Liver (tissue), 9 donors: ENCODE measurements around the gene TLR9. TPM values are rescaled to one million over a fixed set of nuclear protein-coding genes. Genes with fewer than 3 reads are reported as not detected.

Source experiments
- DNase-seq: peaks from one replicate; pipeline ENCODE4 v3.0.0-alpha.2; 2017; ENCODE audit warnings: low spot score
- H3K27ac ChIP-seq, 2 donors: one replicate each; pipeline ENCODE4 v1.7.0; 2013; ENCODE audit warnings: inconsistent platforms in 2 of 2, low read length in 2 of 2, control low read depth in 1 of 2, low read depth in 1 of 2, mild to moderate bottlenecking in 1 of 2
- H3K27me3 ChIP-seq, 4 donors: one replicate each; pipeline versions ENCODE4 v1.6.1 to v1.7.0; 2013; ENCODE audit warnings: low read length in 3 of 4, inconsistent platforms in 1 of 4, mild to moderate bottlenecking in 1 of 4, moderate library complexity in 1 of 4; ENCODE audit not compliant: control insufficient read depth in 4 of 4, insufficient read depth in 4 of 4
- H3K36me3 ChIP-seq, 4 donors: one replicate each; pipeline versions ENCODE4 v1.6.1 to v1.7.0; 2013; ENCODE audit warnings: low read length in 3 of 4, mild to moderate bottlenecking in 3 of 4, low read depth in 1 of 4, moderate library complexity in 1 of 4; ENCODE audit not compliant: control insufficient read depth in 4 of 4, insufficient read depth in 3 of 4
- H3K4me1 ChIP-seq, 4 donors: one replicate each; pipeline versions ENCODE4 v1.6.1 to v1.7.0; 2013; ENCODE audit warnings: low read length in 3 of 4, mild to moderate bottlenecking in 3 of 4, moderate library complexity in 1 of 4; ENCODE audit not compliant: control insufficient read depth in 4 of 4, insufficient read depth in 4 of 4
- H3K4me3 ChIP-seq, 3 donors: one replicate each; pipeline versions ENCODE4 v1.6.1 to v1.7.0; 2013; ENCODE audit warnings: low read length in 3 of 3, control low read depth in 1 of 3, low read depth in 1 of 3, mild to moderate bottlenecking in 1 of 3
- H3K9ac ChIP-seq, 2 donors: one replicate each; pipeline ENCODE4 v1.7.0; 2013; ENCODE audit warnings: low read length in 2 of 2, mild to moderate bottlenecking in 2 of 2, moderate library complexity in 2 of 2, control low read depth in 1 of 2, low read depth in 1 of 2
- H3K9me3 ChIP-seq, 4 donors: one replicate each; pipeline versions ENCODE4 v1.6.1 to v1.7.0; 2013; ENCODE audit warnings: low read length in 3 of 4; ENCODE audit not compliant: control insufficient read depth in 4 of 4
- CTCF ChIP-seq: fragments of 150-350 bp; IDR thresholded peaks from 2 replicates; pipeline ENCODE4 v1.5.1; 2017; ENCODE audit warnings: improper control_type of control experiment, low read depth, low read length; ENCODE audit not compliant: missing input control
- EGR1 ChIP-seq, 2 donors: IDR thresholded peaks; 2 replicates each; pipeline ENCODE4 v1.6.1; 2016 to 2018; ENCODE audit warnings: antibody characterized with exemption in 2 of 2, low read depth in 2 of 2
- FOXA1 ChIP-seq: IDR thresholded peaks from 2 replicates; pipeline ENCODE4 v1.6.1; 2016; ENCODE audit warnings: antibody characterized with exemption
- FOXA2 ChIP-seq: IDR thresholded peaks from 2 replicates; pipeline ENCODE4 v1.6.1; 2016; ENCODE audit warnings: antibody characterized with exemption
- GABPA ChIP-seq, 2 donors: IDR thresholded peaks in 1 of 2; conservative IDR thresholded peaks in 1 of 2; 2 replicates each; pipeline ENCODE4 v1.6.1; 2016; ENCODE audit warnings: antibody characterized with exemption in 2 of 2, mild to moderate bottlenecking in 1 of 2, moderate library complexity in 1 of 2
- HNF4A ChIP-seq, 2 donors: conservative IDR thresholded peaks; 2 replicates each; pipeline ENCODE4 v1.6.1; 2016; ENCODE audit warnings: antibody characterized with exemption in 2 of 2, mild to moderate bottlenecking in 2 of 2
- HNF4G ChIP-seq: IDR thresholded peaks from 2 replicates; pipeline ENCODE4 v1.6.1; 2016; ENCODE audit warnings: antibody characterized with exemption
- JUND ChIP-seq, 2 donors: IDR thresholded peaks; 2 replicates each; pipeline ENCODE4 v1.6.1; 2016; ENCODE audit warnings: antibody characterized with exemption in 2 of 2
- MAX ChIP-seq: IDR thresholded peaks from 2 replicates; pipeline ENCODE4 v1.6.1; 2016; ENCODE audit warnings: antibody characterized with exemption
- NR2F2 ChIP-seq: IDR thresholded peaks from 2 replicates; pipeline ENCODE4 v1.6.1; 2016; ENCODE audit warnings: antibody characterized with exemption
- RAD21 ChIP-seq, 2 donors: IDR thresholded peaks; 2 replicates each; pipeline ENCODE4 v1.6.1; 2016; ENCODE audit warnings: antibody characterized with exemption in 2 of 2, mild to moderate bottlenecking in 2 of 2
- RXRA ChIP-seq, 2 donors: IDR thresholded peaks; 2 replicates each; pipeline ENCODE4 v1.6.1; 2017 to 2018; ENCODE audit warnings: antibody characterized with exemption in 2 of 2, mild to moderate bottlenecking in 1 of 2
- SP1 ChIP-seq: IDR thresholded peaks from 2 replicates; pipeline ENCODE4 v1.6.1; 2018; ENCODE audit warnings: antibody characterized with exemption, mild to moderate bottlenecking
- YY1 ChIP-seq: IDR thresholded peaks from 2 replicates; pipeline ENCODE4 v1.6.1; 2016; ENCODE audit warnings: antibody characterized with exemption, mild to moderate bottlenecking
- WGBS: extraction: QIAGEN DNeasy Blood & Tissue Kit; methylation state at CpG from one replicate; pipeline ENCODE4 v1.1.7; 2013; 5-methylcytosine and 5-hydroxymethylcytosine counted together
- polyA plus RNA-seq, 2 donors: library from polyadenylated mRNA; stranded (reverse) in 1 of 2; unstranded in 1 of 2; fragments of 200-250 nt in 1 of 2; fragments of >200 nt in 1 of 2; fragmentation: Nextera tagmentation in 1 of 2; extraction: Ambion mirVana in 1 of 2; gene quantifications; one replicate each; pipeline versions ENCODE4 v1.2.1 to v1.2.3, GENCODE V29; 2013 to 2015
- total RNA-seq, 2 donors: library from RNA; depleted of rRNA; stranded (reverse); fragments of >200 nt; gene quantifications; one replicate each; pipeline ENCODE4 v1.2.3, GENCODE V29; 2014
- TF ChIP-seq, protein P1 (sequence below): IDR thresholded peaks from 2 replicates; pipeline ENCODE4 v1.6.1; 2016; ENCODE audit warnings: antibody characterized with exemption
- TF ChIP-seq, protein P2 (sequence below): IDR thresholded peaks from 2 replicates; pipeline ENCODE4 v1.6.1; 2016; ENCODE audit warnings: antibody characterized with exemption, mild to moderate bottlenecking
- TF ChIP-seq, protein P3 (sequence below): IDR thresholded peaks from 2 replicates; pipeline ENCODE4 v1.6.1; 2016; ENCODE audit warnings: antibody characterized with exemption
- donor health status: healthy.
- donor health status: healthy.
- donor health status: healthy.
- donor health status: healthy.
- donor health status: healthy.

Gene TLR9
- total and polyA plus RNA-seq, 4 donors, result 0.02 TPM; not detected in 3

DNA sequence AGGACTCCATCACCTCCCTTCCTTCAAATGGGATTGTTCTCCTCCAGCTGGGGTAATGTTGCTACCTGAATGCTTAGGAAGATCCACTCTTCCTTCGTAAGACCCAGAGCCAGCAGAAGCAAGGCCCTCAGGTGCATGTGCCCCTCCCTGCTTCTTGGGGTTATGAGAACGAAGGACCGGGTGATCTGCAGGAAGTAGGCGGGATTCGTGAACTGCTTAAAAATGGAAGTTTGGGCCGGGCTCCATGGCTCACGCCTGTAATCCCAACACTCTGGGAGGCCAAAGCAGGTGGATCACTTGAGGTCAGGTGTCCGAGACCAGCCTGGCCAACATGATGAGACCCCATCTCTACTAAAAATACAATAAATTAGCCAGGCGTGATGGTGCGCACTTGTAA, 8.0 kb downstream of the TLR9 start:
- no peaks in the 10 kb centered on the region for H3K9me3 ChIP-seq
- peak overlapping the region; percentile 75 to 78 for H3K27ac ChIP-seq
- H3K27me3 ChIP-seq, result no peaks in the 10 kb centered on the region
- no peak overlapping the region for H3K9ac ChIP-seq
- no peak overlapping the region for H3K4me3 ChIP-seq
- peaks cover 0 to 34% (median 16%) of the 10 kb centered on the region in 4 donors for H3K4me1 ChIP-seq
- peaks cover 12 to 33% (median 29%) of the 10 kb centered on the region in 4 donors for H3K36me3 ChIP-seq
- TF ChIP-seq, protein P1, sequence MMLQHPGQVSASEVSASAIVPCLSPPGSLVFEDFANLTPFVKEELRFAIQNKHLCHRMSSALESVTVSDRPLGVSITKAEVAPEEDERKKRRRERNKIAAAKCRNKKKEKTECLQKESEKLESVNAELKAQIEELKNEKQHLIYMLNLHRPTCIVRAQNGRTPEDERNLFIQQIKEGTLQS, result no peak
- TF ChIP-seq SP1, result no peak
- TF ChIP-seq NR2F2, result no peak
- TF ChIP-seq EGR1 (IDR thresholded peaks at IDR 0.05; ENCODE audit: low read depth in 2 of 2), result no peak
- TF ChIP-seq FOXA2, result no peak
- TF ChIP-seq, protein P2, sequence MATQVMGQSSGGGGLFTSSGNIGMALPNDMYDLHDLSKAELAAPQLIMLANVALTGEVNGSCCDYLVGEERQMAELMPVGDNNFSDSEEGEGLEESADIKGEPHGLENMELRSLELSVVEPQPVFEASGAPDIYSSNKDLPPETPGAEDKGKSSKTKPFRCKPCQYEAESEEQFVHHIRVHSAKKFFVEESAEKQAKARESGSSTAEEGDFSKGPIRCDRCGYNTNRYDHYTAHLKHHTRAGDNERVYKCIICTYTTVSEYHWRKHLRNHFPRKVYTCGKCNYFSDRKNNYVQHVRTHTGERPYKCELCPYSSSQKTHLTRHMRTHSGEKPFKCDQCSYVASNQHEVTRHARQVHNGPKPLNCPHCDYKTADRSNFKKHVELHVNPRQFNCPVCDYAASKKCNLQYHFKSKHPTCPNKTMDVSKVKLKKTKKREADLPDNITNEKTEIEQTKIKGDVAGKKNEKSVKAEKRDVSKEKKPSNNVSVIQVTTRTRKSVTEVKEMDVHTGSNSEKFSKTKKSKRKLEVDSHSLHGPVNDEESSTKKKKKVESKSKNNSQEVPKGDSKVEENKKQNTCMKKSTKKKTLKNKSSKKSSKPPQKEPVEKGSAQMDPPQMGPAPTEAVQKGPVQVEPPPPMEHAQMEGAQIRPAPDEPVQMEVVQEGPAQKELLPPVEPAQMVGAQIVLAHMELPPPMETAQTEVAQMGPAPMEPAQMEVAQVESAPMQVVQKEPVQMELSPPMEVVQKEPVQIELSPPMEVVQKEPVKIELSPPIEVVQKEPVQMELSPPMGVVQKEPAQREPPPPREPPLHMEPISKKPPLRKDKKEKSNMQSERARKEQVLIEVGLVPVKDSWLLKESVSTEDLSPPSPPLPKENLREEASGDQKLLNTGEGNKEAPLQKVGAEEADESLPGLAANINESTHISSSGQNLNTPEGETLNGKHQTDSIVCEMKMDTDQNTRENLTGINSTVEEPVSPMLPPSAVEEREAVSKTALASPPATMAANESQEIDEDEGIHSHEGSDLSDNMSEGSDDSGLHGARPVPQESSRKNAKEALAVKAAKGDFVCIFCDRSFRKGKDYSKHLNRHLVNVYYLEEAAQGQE, result no peak
- TF ChIP-seq RXRA (IDR thresholded peaks at IDR 0.05), result no peak
- no peak for TF ChIP-seq FOXA1
- no peak for TF ChIP-seq MAX
- TF ChIP-seq CTCF, result no peak
- no peak for TF ChIP-seq HNF4A (conservative IDR thresholded peaks at IDR 0.05)
- DNase-seq, result no peak
- WGBS, result 77% methylated on average over 10 of the region's 10 CpGs

DNA sequence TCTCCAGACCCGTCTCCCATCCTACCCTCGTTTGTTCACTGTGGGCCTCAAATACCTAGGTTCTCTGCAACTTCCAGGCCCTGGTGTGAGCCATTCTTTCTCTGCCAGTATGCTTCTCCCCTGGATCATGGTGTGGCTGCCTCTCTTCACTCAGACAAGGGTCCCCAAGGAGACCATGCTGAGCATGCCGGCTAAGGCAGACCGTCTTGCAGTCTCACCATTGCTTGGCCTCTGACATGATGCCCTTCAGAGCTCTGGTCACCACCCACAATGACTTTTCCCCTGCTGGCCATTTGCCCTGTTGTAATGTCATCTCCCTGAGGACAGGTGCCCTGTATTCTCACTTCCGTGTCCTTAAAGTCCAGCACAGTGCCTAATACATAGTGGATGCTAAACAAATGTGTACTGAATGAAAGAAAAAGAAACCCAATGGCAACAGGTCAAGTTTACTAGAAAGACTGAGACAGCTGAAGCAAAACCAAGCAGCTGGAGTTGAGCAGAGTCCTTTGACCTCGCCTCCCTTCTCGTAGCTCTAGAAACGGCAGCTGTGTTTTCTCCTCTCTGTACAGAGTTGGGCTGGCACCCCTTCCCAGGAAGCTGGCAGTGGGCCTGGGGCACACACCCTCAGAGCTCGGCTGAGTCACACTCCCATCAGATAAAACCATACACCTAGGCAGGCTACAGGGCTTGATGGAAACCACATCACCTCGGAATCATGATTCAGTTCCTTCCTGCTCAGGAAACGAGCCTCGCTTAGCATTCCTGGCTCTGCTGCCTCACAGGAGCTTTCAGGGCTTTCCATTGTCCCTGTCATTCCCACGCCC, 8.6 kb downstream of the TLR9 start:
- 29% methylated on average over 13 of the region's 13 CpGs for WGBS
- Histone ChIP-seq H3K27ac (peak overlapping the region; percentile 75 to 78), H3K4me3 (no peak overlapping the region), H3K36me3 (peaks cover 17 to 39% (median 35%) of the 10 kb centered on the region in 4 donors), H3K4me1 (peaks cover 0 to 40% (median 19%) of the 10 kb centered on the region in 4 donors), H3K9me3 (no peaks in the 10 kb centered on the region), H3K27me3 (no peaks in the 10 kb centered on the region), H3K9ac (no peak overlapping the region)
- no peak for DNase-seq
- TF ChIP-seq HNF4A (conservative IDR thresholded peaks at IDR 0.05) (peak; percentile 62 to 74), JUND (IDR thresholded peaks at IDR 0.05) (peak; percentile 85 to 91), RAD21 (IDR thresholded peaks at IDR 0.05) (peak; percentile 2 to 11), HNF4G (no peak), NR2F2 (peak; percentile 79), SP1 (peak; percentile 67), YY1 (peak; percentile 58), FOXA1 (no peak), EGR1 (IDR thresholded peaks at IDR 0.05; ENCODE audit: low read depth in 2 of 2) (peak in 1 of 2 donors; percentile 38), GABPA (IDR thresholded peaks at IDR 0.05 in 1 of 2, conservative IDR thresholded peaks at IDR 0.05 in 1 of 2) (peak in 1 of 2 donors; percentile 32), RXRA (IDR thresholded peaks at IDR 0.05) (peak; percentile 84 to 93)
- TF ChIP-seq, protein P2, result no peak
- TF ChIP-seq, protein P3, sequence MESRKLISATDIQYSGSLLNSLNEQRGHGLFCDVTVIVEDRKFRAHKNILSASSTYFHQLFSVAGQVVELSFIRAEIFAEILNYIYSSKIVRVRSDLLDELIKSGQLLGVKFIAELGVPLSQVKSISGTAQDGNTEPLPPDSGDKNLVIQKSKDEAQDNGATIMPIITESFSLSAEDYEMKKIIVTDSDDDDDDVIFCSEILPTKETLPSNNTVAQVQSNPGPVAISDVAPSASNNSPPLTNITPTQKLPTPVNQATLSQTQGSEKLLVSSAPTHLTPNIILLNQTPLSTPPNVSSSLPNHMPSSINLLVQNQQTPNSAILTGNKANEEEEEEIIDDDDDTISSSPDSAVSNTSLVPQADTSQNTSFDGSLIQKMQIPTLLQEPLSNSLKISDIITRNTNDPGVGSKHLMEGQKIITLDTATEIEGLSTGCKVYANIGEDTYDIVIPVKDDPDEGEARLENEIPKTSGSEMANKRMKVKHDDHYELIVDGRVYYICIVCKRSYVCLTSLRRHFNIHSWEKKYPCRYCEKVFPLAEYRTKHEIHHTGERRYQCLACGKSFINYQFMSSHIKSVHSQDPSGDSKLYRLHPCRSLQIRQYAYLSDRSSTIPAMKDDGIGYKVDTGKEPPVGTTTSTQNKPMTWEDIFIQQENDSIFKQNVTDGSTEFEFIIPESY, result no peak
- TF ChIP-seq, protein P1, result peak; percentile 8
